ENCODE results near the gene SNTG2. TPM values are rescaled to one million over a fixed set of nuclear protein-coding genes. Genes with fewer than 3 reads are reported as not detected.
A peak's percentile ranks its signal among the peaks of the same experiment; 100 is the strongest.

The SNTG2 gene
- total RNA-seq, 2 experiments from 2014 or later, result 2.5 to 3.2 TPM

- intact Hi-C loops (cut with micrococcal nuclease), result no loop called here
- H3K27ac Mint-ChIP-seq, result no peak overlapping the region
- peaks cover 5% of the 10 kb centered on the region for H3K4me1 Mint-ChIP-seq (ENCODE audit: low read depth)
- TF ChIP-seq CTCF (IDR thresholded peaks at IDR 0.05), result no peak
- ChIA-PET CTCF (no interaction called here), POLR2A (interaction anchor here (0.6 kb wide), 1 partner anchor 14 kb away, joined by 4 read pairs; no protein-coding TSS in a partner anchor)
- no peak for DNase-seq
- ATAC-seq, result peak; percentile 55
- no peaks in the 10 kb centered on the region for H3K27me3 Mint-ChIP-seq
- H3K36me3 Mint-ChIP-seq (ENCODE audit: low read depth), result peaks cover 13% of the 10 kb centered on the region
- peaks cover 16% of the 10 kb centered on the region for H3K9me3 Mint-ChIP-seq
- H3K4me3 Mint-ChIP-seq, result no peak overlapping the region
Measured at GRCh38 chr2:1210352-1210751, 259.7 kb downstream of the SNTG2 start.

GRCh38 chr2:1219901-1220573, 269.4 kb downstream of the SNTG2 start:
- Mint-ChIP-seq H3K4me3 (no peak overlapping the region), H3K36me3 (ENCODE audit: low read depth) (peaks cover under 1% of the 10 kb centered on the region), H3K9me3 (peaks cover under 1% of the 10 kb centered on the region), H3K27ac (no peak overlapping the region), H3K4me1 (ENCODE audit: low read depth) (no peaks in the 10 kb centered on the region), H3K27me3 (peaks cover 3% of the 10 kb centered on the region)
- ChIA-PET POLR2A (no interaction called here), CTCF (no interaction called here)
- no peak for ATAC-seq
- no peak for TF ChIP-seq CTCF (IDR thresholded peaks at IDR 0.05)
- no peak for DNase-seq
- intact Hi-C loops (cut with micrococcal nuclease), result no loop called here

- ATAC-seq (no peak), DNase-seq (no peak)
- TF ChIP-seq CTCF (IDR thresholded peaks at IDR 0.05), result no peak
- Mint-ChIP-seq H3K27ac (no peak overlapping the region), H3K36me3 (ENCODE audit: low read depth) (no peaks in the 10 kb centered on the region), H3K9me3 (no peaks in the 10 kb centered on the region), H3K4me1 (ENCODE audit: low read depth) (no peaks in the 10 kb centered on the region), H3K4me3 (no peak overlapping the region), H3K27me3 (peaks cover 3% of the 10 kb centered on the region)
- intact Hi-C loops (cut with micrococcal nuclease), result no loop called here
- POLR2A ChIA-PET, result no interaction called here
- CTCF ChIA-PET, result no interaction called here
Measured at GRCh38 chr2:1222056-1222455, 271.4 kb downstream of the SNTG2 start.

GRCh38 chr2:1223791-1224190, 273.1 kb downstream of the SNTG2 start:
- intact Hi-C loops (cut with micrococcal nuclease), result no loop called here
- Mint-ChIP-seq H3K36me3 (ENCODE audit: low read depth) (no peaks in the 10 kb centered on the region), H3K27ac (no peak overlapping the region), H3K4me1 (ENCODE audit: low read depth) (no peaks in the 10 kb centered on the region), H3K4me3 (no peak overlapping the region), H3K9me3 (no peaks in the 10 kb centered on the region), H3K27me3 (peaks cover 3% of the 10 kb centered on the region)
- ATAC-seq (no peak), DNase-seq (no peak)
- POLR2A ChIA-PET, result no interaction called here
- CTCF ChIA-PET, result no interaction called here
- TF ChIP-seq CTCF (IDR thresholded peaks at IDR 0.05), result no peak

- no peak overlapping the region for H3K27ac Mint-ChIP-seq
- no peak for DNase-seq
- no peaks in the 10 kb centered on the region for H3K36me3 Mint-ChIP-seq (ENCODE audit: low read depth)
- ATAC-seq, result no peak
- ChIA-PET CTCF (no interaction called here), POLR2A (interaction anchor here (0.7 kb wide), 1 partner anchor 15 kb away, joined by 4 read pairs; no protein-coding TSS in a partner anchor)
- intact Hi-C loops (cut with micrococcal nuclease), result no loop called here
- no peak overlapping the region for H3K4me3 Mint-ChIP-seq
- no peaks in the 10 kb centered on the region for H3K4me1 Mint-ChIP-seq (ENCODE audit: low read depth)
- H3K9me3 Mint-ChIP-seq, result no peaks in the 10 kb centered on the region
- TF ChIP-seq CTCF (IDR thresholded peaks at IDR 0.05), result no peak
- H3K27me3 Mint-ChIP-seq, result peaks cover 3% of the 10 kb centered on the region
Measured at GRCh38 chr2:1224901-1225300, 274.3 kb downstream of the SNTG2 start.
